A172 (cell line): ENCODE data around the gene PKDCC. TPM values are rescaled to one million over a fixed set of nuclear protein-coding genes. Genes with fewer than 3 reads are reported as not detected.

Experiments used
- DNase-seq: peaks from one replicate; pipeline ENCODE4 v3.0.0-alpha.2; 2015; ENCODE audit warnings: low spot score
- total RNA-seq: library from RNA; depleted of rRNA; stranded (reverse); fragments of >200 nt; shearing (Covaris generic); gene quantifications from 2 replicates; pipeline ENCODE4 v1.2.3, GENCODE V29; 2014; rRNA removed

The PKDCC gene
- total RNA-seq, 1 experiment from 2014 or later, result 4.8 TPM

DNA sequence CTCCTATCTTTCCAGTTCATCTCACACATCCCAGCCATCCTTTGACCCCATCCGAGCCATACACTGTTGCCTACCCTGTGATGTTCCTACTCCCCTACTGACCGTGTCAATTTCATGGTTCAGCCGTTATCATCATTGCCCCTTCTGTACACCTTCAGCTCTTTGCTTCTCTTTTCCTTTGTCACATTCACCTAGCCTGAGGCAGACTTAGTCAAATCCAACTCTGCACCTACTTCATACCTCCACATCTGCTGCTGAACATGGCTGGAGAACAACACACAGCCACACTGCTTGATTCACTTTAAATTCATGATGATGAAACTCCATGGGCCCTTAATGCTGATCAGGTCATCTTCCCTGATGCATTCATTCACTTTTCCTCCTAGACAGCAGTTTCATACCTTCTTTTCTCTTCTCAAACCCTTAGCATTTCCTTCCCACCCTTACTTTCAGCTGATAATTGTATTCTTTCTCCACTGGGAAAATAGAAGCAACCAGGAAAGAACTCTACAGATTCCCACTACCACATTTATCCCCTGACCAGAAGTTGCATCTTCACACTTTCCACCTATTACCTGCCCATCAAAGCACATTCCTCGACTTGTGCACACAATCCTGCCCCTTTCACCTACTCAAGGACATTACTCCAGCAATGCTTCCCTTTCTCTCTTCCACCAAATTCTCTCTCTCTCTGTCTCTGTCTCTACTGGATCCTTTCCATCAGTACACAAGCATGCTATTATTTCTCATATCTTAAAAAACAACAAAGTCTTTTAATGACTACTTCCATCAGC is 59.6 kb downstream of the PKDCC start:
- no peak for DNase-seq

Other genes starting within 250 kb of the PKDCC start
- 32.1 and 42.6 TPM in 2 replicates for gene EML4, start 121.3 kb downstream of the PKDCC start, total RNA-seq